HepG2 (cell line): ENCODE data around the gene TLCD3B. TPM values are rescaled to one million over a fixed set of nuclear protein-coding genes. Genes with fewer than 3 reads are reported as not detected.
A peak's percentile ranks its signal among the peaks of the same experiment; 100 is the strongest.

Source experiments
- ARID5B ChIP-seq: IDR thresholded peaks from 2 replicates; pipeline ENCODE4 v1.4.0; 2020; ENCODE audit warnings: mild to moderate bottlenecking, missing genetic modification reagents
- CHCHD3 ChIP-seq: sonication (generic); formaldehyde crosslinking; IDR thresholded peaks from 2 replicates; pipeline ENCODE4 v1.8.0; 2022; ENCODE audit warnings: mild to moderate bottlenecking, missing genetic modification reagents, moderate library complexity
- CHD2 ChIP-seq: IDR thresholded peaks from 2 replicates; pipeline ENCODE4 v1.6.1; 2011; ENCODE audit warnings: low read depth, low read length, improper control_type of control experiment
- CREB1 ChIP-seq, 2 experiments: fragments of 450-650 bp in 1 of 2; IDR thresholded peaks; 2 replicates each; pipeline ENCODE4 v1.6.1; 2016 to 2017; ENCODE audit warnings: control low read depth in 1 of 2, mild to moderate bottlenecking in 1 of 2, missing compliant biosample characterization in 1 of 2, missing genetic modification characterization in 1 of 2
- ETV6 ChIP-seq: sonication (generic); formaldehyde crosslinking; conservative IDR thresholded peaks from 2 replicates; pipeline ENCODE4 v1.4.0; 2020; ENCODE audit warnings: missing genetic modification reagents
- FOXJ3 ChIP-seq: sonication (generic); formaldehyde crosslinking; IDR thresholded peaks from 2 replicates; pipeline ENCODE4 v1.4.0; 2020; ENCODE audit warnings: missing genetic modification reagents, mild to moderate bottlenecking, borderline replicate concordance
- FUBP1 ChIP-seq: sonication (generic); formaldehyde crosslinking; IDR thresholded peaks from 2 replicates; pipeline ENCODE4 v1.5.1; 2020; ENCODE audit warnings: missing genetic modification reagents, mild to moderate bottlenecking, borderline replicate concordance
- MEIS2 ChIP-seq: sonication (generic); formaldehyde crosslinking; IDR thresholded peaks from 2 replicates; pipeline ENCODE4 v1.9.0; 2021; ENCODE audit warnings: mild to moderate bottlenecking, missing genetic modification reagents
- MYNN ChIP-seq: sonication (generic); formaldehyde crosslinking; IDR thresholded peaks from 2 replicates; pipeline ENCODE4 v1.4.0; 2020; ENCODE audit warnings: mild to moderate bottlenecking, low read depth, missing genetic modification reagents
- NCOR1 ChIP-seq: fragments of 200-600 bp; sonication (generic); IDR thresholded peaks from 2 replicates; pipeline ENCODE4 v1.7.0; 2017; ENCODE audit warnings: antibody characterized with exemption, low read length, borderline replicate concordance
- SRY ChIP-seq: sonication (generic); formaldehyde crosslinking; IDR thresholded peaks from 2 replicates; pipeline ENCODE4 v1.8.0; 2022; ENCODE audit warnings: mild to moderate bottlenecking, missing genetic modification reagents
- TBX2 ChIP-seq: sonication (generic); formaldehyde crosslinking; IDR thresholded peaks from 2 replicates; pipeline ENCODE4 v1.5.0; 2020; ENCODE audit warnings: missing genetic modification reagents, mild to moderate bottlenecking, borderline replicate concordance
- ZBTB8A ChIP-seq: sonication (generic); formaldehyde crosslinking; IDR thresholded peaks from 2 replicates; pipeline ENCODE4 v1.4.0; 2020; ENCODE audit warnings: mild to moderate bottlenecking, low read depth, missing genetic modification reagents, borderline replicate concordance
- ZNF230 ChIP-seq: sonication (generic); formaldehyde crosslinking; IDR thresholded peaks from 2 replicates; pipeline ENCODE4 v1.4.0; 2020; ENCODE audit warnings: mild to moderate bottlenecking, missing genetic modification reagents
- ZNF362 ChIP-seq: sonication (generic); formaldehyde crosslinking; IDR thresholded peaks from 2 replicates; pipeline ENCODE4 v1.4.0; 2020; ENCODE audit warnings: missing genetic modification reagents, mild to moderate bottlenecking, borderline replicate concordance
- ZNF367 ChIP-seq: sonication (generic); formaldehyde crosslinking; IDR thresholded peaks from 2 replicates; pipeline ENCODE4 v1.4.0; 2020; ENCODE audit warnings: missing genetic modification reagents, borderline replicate concordance
- ZNF414 ChIP-seq: sonication (generic); formaldehyde crosslinking; IDR thresholded peaks from 2 replicates; pipeline ENCODE4 v1.5.0; 2020; ENCODE audit warnings: missing genetic modification reagents
- ZZZ3 ChIP-seq: sonication (generic); formaldehyde crosslinking; IDR thresholded peaks from 2 replicates; pipeline ENCODE4 v1.4.0; 2020; ENCODE audit warnings: missing genetic modification reagents, mild to moderate bottlenecking, borderline replicate concordance
- polyA plus RNA-seq, 8 experiments: library from polyadenylated mRNA; depleted of rRNA in 3 of 8; stranded (reverse) in 7 of 8; unstranded in 1 of 8; fragments of >200 nt; fragmentation: Illumina TruSeq in 4 of 8; extraction: Trizol in 4 of 8; gene quantifications; 2 replicates each; pipeline versions ENCODE4 v1.2.1 to v1.2.3, GENCODE V29; 2011 to 2016; ENCODE audit warnings: low read depth in 4 of 8, missing spikeins in 1 of 8, mixed read lengths in 1 of 8; ENCODE audit not compliant: insufficient read depth in 1 of 8
- total RNA-seq, 5 experiments: library from RNA; depleted of rRNA; stranded (reverse); fragments of >200 nt; fragmentation: Illumina TruSeq; extraction: Trizol; gene quantifications; 2 replicates each; pipeline ENCODE4 v1.2.3, GENCODE V29; 2016; ENCODE audit warnings: low read depth in 1 of 5

Gene TLCD3B
- total and polyA plus RNA-seq, 2 of the 13 experiments (the other 11 are each of a cell fraction or from before 2014, with no cell fraction given), result not detected

- TF ChIP-seq NCOR1, result 0 out of 2 replicates have a peak, but pooled peaks have one; percentile 36
- TF ChIP-seq MEIS2 (CRISPR knock-in tag), result peak; percentile 38; the same call in 1 of the 2 replicates
- no peak for TF ChIP-seq ZNF367 (CRISPR knock-in tag)
- peak; percentile 8; the same call in 1 of the 2 replicates for TF ChIP-seq FUBP1 (CRISPR knock-in tag)
- TF ChIP-seq CHCHD3 (CRISPR knock-in tag), result 0 out of 2 replicates have a peak, but pooled peaks have one; percentile 4
- 0 out of 2 replicates have a peak, but pooled peaks have one; percentile 17 for TF ChIP-seq SRY (CRISPR knock-in tag)
- TF ChIP-seq ZNF414 (CRISPR knock-in tag), result peak; percentile 83; the same call in 1 of the 2 replicates
- no peak for TF ChIP-seq MYNN (CRISPR knock-in tag)
- TF ChIP-seq ZBTB8A (CRISPR knock-in tag), result no peak
- no peak for TF ChIP-seq ZZZ3 (CRISPR knock-in tag)
- peak; percentile 61 for TF ChIP-seq CHD2
- peak; percentile 73; the same call in 1 of the 2 replicates for TF ChIP-seq FOXJ3 (CRISPR knock-in tag)
- TF ChIP-seq TBX2, result peak; percentile 80
- peak; percentile 97 for TF ChIP-seq CREB1 (IDR thresholded peaks at IDR 0.05)
- TF ChIP-seq CREB1 (CRISPR knock-in tag; IDR thresholded peaks at IDR 0.05), result peak; percentile 98
- TF ChIP-seq ZNF362 (CRISPR knock-in tag), result peak; percentile 28
- TF ChIP-seq ETV6 (CRISPR knock-in tag), result 0 out of 2 replicates have a peak, but pooled peaks have one; percentile 33
- no peak for TF ChIP-seq ZNF230 (CRISPR knock-in tag)
- peak; percentile 43 for TF ChIP-seq ARID5B (CRISPR knock-in tag)
Observed at GRCh38 chr16:29995911-29996765, 34.9 kb downstream of the TLCD3B start, which contains the start of gene INO80E (continued).
